NCI-H460 (cell line): ENCODE data around the gene MOSMO. TPM values are rescaled to one million over a fixed set of nuclear protein-coding genes. Genes with fewer than 3 reads are reported as not detected.
"Not testable (repeated sequence)": the region's sequence is repeated elsewhere in the genome, so short reads cannot be mapped to it uniquely, and the experiment has no call there.

Experiments used
- DNase-seq: peaks from one replicate; pipeline ENCODE4 v3.0.0-alpha.2; 2016; ENCODE audit warnings: low read depth; ENCODE audit errors: extremely low read depth
- total RNA-seq: library from RNA; depleted of rRNA; stranded (reverse); fragments of >200 nt; shearing (Covaris generic); gene quantifications from 2 replicates; pipeline ENCODE4 v1.2.3, GENCODE V29; 2014

The MOSMO gene
- total RNA-seq, 1 experiment from 2014 or later = 22.4 TPM

- DNase-seq = no peak
Observed at GRCh38 chr16:22088642-22089041, 80.7 kb downstream of the MOSMO start.

- no peak for DNase-seq
Observed at GRCh38 chr16:22089910-22090309, 82.0 kb downstream of the MOSMO start.

- DNase-seq = no peak
Observed at GRCh38 chr16:22091721-22092120, 83.8 kb downstream of the MOSMO start.

DNA sequence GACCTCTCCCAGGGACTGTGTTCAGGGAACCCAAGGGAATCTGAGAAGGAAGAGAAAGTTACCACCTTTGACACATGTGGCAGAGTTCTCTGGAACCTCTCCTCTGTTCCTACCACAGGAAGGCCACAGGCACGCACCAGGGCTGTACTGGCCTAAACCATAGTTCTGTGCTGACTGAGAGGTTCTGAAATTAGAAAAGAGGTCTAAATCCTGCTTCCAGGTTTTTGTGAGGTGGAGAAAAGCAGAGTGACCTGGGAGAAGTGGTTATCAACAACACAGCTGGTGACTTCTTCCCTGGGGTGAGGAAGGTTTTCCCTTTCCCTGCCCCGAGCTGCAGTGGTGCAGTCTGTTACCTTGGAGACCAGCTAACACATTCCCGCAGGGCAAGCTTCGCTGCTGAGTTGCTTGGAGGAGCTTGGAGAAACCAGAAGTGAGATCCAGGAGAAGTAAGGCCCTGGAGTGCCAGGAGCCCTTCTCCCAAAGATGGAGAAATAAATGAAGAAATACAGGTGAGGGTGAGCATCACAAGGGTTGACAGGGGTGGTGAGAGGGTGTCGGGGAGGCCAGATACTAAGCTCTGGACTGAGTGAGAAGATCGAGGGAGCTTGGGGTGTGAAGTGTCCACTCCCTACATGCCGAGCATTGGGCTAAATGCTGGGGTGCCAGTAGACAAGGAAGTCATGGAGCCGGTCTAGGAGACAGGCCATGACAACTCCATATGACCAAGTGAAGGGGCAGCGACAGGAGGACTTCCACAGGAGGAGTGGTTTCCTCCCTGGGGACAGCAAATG is 84.4 kb downstream of the MOSMO start, which contains the start of gene VWA3A:
TSS of gene VWA3A (plus strand) at position 399 of the 791 bp plus-strand sequence. CDS start at position 496, 97 bp downstream.
- no peak for DNase-seq

GRCh38 chr16:22093331-22093730 is 85.4 kb downstream of the MOSMO start:
- DNase-seq = no peak

DNA sequence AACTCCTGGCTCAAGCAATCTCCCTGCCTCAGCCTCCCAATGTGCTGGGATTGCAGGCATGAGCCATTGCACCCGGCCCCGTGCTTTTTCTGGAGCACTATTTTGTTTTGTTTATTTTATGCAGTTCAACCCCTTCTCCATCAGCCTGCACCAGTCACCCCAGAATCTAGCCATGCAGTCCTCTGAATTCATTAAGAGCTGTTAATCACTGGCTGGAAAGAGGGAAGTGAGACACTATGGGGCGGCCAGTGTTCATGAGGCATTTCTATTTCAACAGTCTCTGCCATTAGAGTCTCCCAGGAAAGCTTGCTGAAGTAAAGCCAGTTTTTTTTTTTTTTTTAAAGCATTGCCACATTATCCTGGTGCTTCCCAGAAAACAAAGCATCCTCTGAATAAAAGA is 86.1 kb downstream of the MOSMO start:
- DNase-seq = no peak

GRCh38 chr16:22098405-22099255 is 90.7 kb downstream of the MOSMO start:
- DNase-seq = peak; percentile 60

- no peak for DNase-seq
Observed at GRCh38 chr16:22099256-22099975, 91.5 kb downstream of the MOSMO start.

- DNase-seq = no peak
Observed at GRCh38 chr16:22103441-22103840, 95.5 kb downstream of the MOSMO start.

- DNase-seq = no peak
Observed at GRCh38 chr16:22109258-22109898, 101.5 kb downstream of the MOSMO start.

- DNase-seq = not testable (repeated sequence)
Observed at GRCh38 chr16:22111629-22112028, 103.7 kb downstream of the MOSMO start.

DNA sequence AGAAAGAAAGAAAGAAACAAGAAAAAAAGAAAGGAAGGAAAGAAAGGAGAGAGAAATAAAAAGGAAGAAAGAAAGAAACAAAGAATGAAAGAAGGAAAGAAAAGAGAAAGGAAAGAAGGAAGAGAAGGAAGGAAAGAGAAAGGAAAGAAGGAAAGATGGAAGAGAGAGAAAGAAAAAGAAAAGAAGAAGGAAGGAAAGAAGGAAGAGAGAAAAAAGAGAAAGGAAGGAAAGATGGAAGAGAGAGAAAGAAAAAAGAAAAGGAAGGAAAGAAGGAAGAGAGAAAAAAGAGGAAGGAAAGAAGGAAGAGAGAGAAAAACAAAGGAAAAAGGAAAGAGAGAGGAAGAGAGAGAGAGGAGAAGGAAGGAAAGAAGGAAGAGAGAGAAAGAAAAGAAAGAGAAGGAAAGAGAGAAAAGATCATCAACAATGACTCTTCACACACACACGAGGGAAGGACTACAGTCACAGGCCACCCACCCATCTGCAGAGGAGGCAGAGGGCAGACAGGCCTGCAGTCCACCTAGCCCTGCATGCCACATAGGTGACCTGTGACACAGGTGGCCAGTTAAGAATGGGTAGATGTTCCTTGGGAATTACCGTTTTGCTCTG is 108.3 kb downstream of the MOSMO start:
- DNase-seq = no peak

DNA sequence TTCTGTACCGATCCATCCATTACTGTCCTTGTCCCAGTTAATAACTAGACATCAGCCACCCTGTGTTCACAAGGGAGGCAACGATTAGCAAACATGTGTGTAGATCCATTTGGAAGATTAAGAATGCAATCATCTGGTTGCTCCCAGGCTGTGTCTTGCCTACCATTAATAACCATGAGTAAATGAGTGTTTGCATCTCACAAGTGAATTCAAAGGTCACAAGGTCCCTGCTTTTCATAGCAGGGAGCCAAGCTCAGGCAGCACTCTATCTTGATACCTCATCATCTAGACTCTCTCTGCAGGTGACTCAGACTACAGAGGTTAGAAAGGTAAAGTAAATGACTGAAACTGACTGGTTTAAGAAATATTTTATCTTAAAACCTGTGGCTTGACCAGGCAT is 109.7 kb downstream of the MOSMO start:
- no peak for DNase-seq

DNA sequence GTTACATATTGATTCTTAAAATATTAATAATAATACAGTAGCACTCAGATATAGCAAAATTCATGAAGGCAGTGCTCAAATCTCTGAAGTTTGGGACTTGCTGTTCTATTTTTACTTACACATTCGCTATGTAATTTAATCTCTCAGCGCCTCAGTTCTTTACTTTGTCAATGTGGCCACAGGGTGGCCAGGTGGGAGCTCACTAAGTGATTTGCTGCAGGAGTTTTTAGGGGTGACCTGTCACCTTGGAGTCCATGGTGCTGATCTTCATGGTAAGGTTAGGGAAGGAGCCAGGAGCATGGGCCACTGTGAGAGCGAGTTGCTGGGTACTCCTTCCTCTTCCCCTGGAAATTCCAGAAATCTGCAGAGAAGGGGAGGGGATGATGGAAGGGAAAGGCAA is 112.5 kb downstream of the MOSMO start:
- DNase-seq = no peak

- no peak for DNase-seq
Observed at GRCh38 chr16:22122239-22122638, 114.3 kb downstream of the MOSMO start.

GRCh38 chr16:22123146-22123545 is 115.2 kb downstream of the MOSMO start:
- no peak for DNase-seq

DNA sequence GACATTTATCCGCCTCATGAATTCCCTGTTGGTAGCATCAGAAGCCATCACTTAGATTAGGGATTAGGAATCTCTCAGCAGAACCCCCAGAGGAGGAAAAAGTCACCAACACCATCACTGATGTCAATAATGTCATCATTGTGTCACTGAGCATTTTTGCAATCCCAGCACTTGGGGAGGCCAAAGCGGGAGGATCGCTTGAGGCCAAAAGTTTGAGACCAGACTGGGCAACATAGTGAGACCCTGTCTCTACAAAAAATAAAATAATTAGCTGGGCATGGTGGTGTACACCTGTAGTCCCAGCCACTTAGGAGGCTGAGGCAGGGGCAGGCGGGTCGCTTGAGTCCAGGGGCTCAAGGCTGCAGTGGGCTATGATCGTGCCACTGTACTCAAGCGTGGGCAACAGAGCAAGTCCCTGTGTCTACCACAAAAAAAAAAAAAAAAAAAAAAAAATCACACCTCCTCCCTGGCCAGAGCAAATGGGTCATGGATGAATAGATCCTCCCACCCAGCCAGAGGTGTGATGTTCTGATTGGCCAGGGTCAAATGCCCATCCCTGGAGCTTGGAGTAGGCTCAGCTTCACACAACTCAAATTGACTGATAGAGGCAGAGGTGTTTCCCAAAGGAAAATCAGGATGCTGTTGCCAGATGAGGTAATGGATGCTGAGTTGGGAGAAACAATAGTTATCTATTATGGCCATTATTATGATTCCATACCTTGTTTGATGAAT is 116.0 kb downstream of the MOSMO start:
- no peak for DNase-seq

DNA sequence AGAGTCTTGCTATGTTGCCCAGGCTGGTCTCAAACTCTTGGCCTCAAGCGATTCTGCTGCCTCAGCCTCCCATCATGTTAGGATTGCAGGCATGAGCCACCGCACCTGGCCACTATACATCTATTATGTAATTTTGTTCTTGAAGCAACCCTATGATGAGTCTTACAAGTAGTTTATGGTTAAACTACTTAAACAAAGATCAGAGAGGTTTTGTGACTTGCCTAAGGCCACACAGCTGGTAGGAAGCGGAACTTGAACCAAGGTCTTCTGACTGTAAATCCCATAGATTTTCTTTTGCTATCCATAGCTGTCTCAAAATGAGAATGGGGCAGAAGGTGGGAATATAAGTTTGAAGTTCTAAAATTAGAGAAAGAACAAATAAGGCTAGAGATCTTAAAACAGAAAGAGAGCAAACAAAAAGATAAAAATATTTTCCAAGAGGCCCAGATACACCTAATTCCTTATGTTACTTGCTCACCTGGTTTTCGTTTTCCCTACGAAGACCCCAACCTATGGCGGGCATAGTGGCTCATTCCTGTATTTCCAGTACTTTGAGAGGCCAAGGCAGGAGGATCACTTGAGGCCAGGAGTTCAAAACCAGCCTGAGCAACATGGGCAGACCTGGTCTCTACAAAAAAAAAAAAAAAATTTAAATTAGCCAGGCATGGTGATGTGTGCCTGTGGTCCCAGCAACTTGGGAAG is 116.8 kb downstream of the MOSMO start:
- DNase-seq = no peak

DNA sequence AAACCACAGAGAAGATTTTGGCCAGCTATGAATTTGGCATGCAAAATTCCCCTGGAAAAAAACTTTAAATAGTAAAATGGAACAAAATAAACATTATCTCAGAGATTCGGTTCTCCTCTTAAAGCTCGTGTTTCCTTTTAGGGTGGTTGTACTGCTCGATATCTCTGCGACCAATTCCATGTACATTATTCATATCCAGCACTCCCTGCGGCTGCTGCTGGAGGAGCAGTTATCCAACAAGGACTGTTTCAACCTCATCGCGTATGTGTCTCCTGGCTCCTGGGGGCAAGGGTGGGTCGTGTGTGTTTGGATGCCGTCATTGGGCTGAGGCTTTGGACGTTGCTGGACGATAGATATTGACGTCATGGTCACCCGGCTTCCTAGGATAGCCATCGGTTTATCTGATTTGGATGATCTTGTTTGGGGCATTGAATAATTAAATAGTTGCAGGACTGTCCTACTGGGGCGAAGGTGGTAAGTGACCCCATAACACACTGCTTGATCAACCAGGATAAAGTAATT is 118.2 kb downstream of the MOSMO start:
- DNase-seq = no peak
